Skin epidermis (tissue), 12 donors: ENCODE measurements around the gene HBB.
"Not testable (repeated sequence)": the region's sequence is repeated elsewhere in the genome, so short reads cannot be mapped to it uniquely, and the experiment has no call there.

Source experiments
- H3K27ac ChIP-seq, 21 experiments: fragments of 200-600 bp; sonication (generic) in 11 of 21; one replicate each; pipeline ENCODE4 v1.5.0; 2020; ENCODE audit warnings: mild to moderate bottlenecking in 3 of 21, inconsistent platforms in 2 of 21, moderate library complexity in 2 of 21
- H3K4me3 ChIP-seq, 7 experiments: fragments of 200-600 bp; sonication (generic) in 2 of 7; one replicate each; pipeline ENCODE4 v1.5.0; 2020; ENCODE audit warnings: inconsistent platforms in 2 of 7, mild to moderate bottlenecking in 2 of 7, moderate library complexity in 1 of 7

The HBB gene

DNA sequence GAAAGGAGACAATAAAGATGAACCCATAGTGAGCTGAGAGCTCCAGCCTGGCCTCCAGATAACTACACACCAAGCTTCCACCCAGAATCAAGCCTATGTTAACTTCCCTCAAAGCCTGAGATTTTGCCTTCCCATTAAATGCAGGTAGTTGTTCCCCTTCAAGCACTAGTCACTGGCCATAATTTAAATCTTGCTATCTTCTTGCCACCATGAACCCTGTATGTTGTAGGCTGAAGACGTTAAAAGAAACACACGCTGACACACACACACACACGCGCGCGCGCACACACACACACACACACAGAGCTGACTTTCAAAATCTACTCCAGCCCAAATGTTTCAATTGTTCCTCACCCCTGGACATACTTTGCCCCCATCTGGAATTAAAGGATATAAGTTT, 21.6 kb upstream of the HBB start:
- not testable (repeated sequence) for H3K27ac ChIP-seq, H3K4me3 ChIP-seq

- H3K4me3 ChIP-seq, result no peak overlapping the region
Observed at GRCh38 chr11:5247472-5248192, 20.8 kb upstream of the HBB start.

DNA sequence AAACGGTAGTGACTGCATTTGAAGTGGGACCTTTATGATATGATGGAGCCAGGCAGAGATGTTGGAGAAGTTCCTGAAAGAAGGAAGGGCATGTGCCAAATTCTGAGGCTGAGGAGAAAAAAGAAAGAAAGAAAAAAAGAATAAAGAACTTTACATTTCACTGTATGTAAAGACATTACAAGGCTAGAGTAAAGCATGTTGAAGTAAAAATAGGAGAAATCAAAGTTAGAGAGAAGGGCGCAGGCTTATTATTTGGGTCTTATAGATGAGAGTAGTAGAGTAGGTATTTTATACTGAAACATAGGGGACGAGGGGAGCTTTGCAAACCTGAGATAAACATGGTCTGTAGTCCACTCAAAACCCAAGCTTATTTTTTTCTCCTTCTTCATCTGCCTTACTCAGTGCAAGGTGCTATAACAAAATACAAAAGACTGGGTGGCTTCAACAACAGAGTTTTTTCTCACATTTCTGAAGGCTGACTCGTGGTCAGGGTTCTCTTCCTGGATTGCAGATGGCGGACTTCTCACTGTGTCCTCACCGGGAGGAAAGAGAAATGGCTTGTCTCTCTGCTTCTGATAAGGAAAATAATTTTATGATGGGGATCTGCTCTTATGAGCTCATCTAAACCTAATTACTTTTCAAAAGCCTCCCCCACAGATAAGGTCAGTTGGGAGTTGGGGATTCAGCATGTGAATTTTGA, 20.1 kb upstream of the HBB start:
- Histone ChIP-seq H3K27ac (no peak overlapping the region), H3K4me3 (no peak overlapping the region)

More at GRCh38 chr11:5247472-5248192, 20.8 kb upstream of the HBB start:
- H3K27ac ChIP-seq, result no peak overlapping the region

- Histone ChIP-seq H3K27ac (no peak overlapping the region), H3K4me3 (no peak overlapping the region)
Observed at GRCh38 chr11:5245155-5245554, 18.3 kb upstream of the HBB start.

DNA sequence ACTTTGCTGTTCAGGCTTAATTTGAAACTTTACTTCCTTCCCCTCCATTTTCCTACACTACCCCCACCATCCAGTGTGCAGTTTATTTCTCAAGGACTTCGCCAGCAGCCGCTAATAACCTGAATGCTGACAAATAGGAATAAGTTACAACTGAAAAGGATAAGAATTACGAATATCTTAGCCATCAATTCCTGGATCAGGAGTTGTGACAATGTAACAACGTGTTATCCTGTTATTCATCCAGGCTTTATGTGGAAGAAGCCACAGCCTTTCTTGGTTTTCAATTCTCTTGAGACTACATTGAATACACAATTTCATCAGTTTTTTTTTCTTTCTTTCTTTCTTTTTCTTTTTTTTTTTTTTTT, 16.9 kb upstream of the HBB start:
- no peak overlapping the region for H3K4me3 ChIP-seq

GRCh38 chr11:5242933-5243815, 16.3 kb upstream of the HBB start:
- Histone ChIP-seq H3K27ac (no peak overlapping the region), H3K4me3 (no peak overlapping the region)

More for the DNA sequence above, 16.9 kb upstream of the HBB start:
- H3K27ac ChIP-seq, result no peak overlapping the region

- no peak overlapping the region for H3K27ac ChIP-seq
- no peak overlapping the region for H3K4me3 ChIP-seq
Observed at GRCh38 chr11:5242208-5242607, 15.3 kb upstream of the HBB start.

DNA sequence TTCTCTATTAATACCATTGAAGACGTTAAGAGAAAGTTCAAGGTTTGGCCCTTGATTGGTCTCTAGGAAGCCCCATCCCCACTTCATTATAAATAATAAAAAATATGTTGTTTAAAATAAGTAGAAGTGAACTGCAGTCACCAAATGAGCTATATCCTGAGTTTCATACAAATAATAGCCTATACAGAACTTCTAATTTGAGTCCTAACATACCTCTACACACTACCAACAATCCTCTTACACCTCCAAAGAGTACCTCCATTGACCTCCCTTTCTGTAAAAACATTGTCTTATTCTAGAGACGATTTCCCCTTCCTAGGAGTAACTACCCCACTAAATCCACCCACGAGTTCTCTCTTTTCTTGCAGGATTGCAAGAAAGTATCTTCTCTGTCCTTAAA, 14.6 kb upstream of the HBB start:
- H3K27ac ChIP-seq, result no peak overlapping the region
- H3K4me3 ChIP-seq, result no peak overlapping the region

DNA sequence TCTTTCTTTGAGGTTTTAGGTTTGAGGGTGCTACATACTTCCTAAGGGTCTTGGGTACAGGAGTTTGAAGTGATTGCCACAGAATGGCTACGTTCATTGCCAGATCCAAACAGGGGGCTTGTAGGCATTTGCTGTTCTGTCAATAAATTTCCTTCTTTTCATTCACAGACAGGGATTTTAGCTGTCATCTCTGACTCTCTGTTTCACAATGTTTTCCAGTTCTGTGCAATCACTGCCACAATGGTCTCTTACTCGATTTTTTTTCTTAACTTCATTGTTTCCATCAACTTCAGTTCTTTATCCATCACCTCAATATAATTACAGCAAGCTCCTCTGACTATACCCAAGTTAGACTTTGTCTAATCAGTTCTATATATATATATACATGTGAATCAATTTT, 13.6 kb upstream of the HBB start:
- Histone ChIP-seq H3K27ac (no peak overlapping the region), H3K4me3 (no peak overlapping the region)

GRCh38 chr11:5240056-5240455, 13.2 kb upstream of the HBB start:
- Histone ChIP-seq H3K27ac (no peak overlapping the region), H3K4me3 (no peak overlapping the region)

- H3K4me3 ChIP-seq, result no peak overlapping the region
- no peak overlapping the region for H3K27ac ChIP-seq
Observed at GRCh38 chr11:5239046-5239445, 12.2 kb upstream of the HBB start.

DNA sequence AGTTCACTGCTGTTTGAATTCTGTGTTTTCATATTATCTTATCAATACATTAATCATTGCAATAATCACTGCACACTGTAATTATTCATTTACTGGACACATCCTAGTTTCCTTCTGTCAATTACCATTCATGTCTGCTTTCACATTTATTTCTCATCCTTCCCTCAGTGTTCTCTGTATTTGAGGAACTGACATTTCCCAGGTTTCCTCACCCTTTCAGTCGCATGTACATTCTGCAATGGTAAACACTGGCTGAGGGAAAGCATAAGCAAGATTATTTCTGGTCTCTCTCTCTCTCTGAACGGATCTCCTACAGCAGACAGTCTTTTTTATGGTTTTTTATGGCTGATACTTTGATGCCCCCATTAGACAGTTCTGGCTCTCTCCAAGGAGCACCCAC, 11.6 kb upstream of the HBB start:
- H3K4me3 ChIP-seq, result no peak overlapping the region
- H3K27ac ChIP-seq, result no peak overlapping the region

DNA sequence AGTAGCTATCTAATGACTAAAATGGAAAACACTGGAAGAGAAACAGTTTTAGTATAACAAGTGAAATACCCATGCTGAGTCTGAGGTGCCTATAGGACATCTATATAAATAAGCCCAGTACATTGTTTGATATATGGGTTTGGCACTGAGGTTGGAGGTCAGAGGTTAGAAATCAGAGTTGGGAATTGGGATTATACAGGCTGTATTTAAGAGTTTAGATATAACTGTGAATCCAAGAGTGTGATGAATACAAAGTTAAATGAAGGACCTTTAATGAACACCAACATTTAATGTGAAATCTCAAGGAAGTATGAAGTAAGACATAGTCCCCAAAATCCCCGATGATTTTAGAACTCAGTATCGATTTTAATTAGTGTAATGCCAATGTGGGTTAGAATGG, 10.5 kb upstream of the HBB start:
- Histone ChIP-seq H3K27ac (no peak overlapping the region), H3K4me3 (no peak overlapping the region)

GRCh38 chr11:5235364-5236095, 8.7 kb upstream of the HBB start:
- Histone ChIP-seq H3K4me3 (no peak overlapping the region), H3K27ac (no peak overlapping the region)

DNA sequence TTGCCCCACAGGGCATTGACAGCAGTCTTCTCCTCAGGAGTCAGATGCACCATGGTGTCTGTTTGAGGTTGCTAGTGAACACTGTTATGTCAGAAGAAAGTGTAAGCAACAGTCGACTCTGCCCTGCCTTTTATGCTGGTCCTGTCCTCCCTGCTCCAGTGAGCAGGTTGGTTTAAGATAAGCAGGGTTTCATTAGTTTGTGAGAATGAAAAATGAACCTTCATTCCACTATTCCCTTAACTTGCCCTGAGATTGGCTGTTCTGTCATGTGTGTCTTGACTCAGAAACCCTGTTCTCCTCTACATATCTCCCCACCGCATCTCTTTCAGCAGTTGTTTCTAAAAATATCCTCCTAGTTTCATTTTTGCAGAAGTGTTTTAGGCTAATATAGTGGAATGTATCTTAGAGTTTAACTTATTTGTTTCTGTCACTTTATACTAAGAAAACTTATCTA, 7.5 kb upstream of the HBB start, which contains the start of gene HBD:
HBD (minus strand) TSS at position 103 of the 454 bp plus-strand sequence; CDS start at position 53, 50 bp downstream.
- no peak within 1 kb of the TSS for H3K4me3 ChIP-seq

GRCh38 chr11:5233307-5233706, 6.4 kb upstream of the HBB start:
- Histone ChIP-seq H3K4me3 (no peak overlapping the region), H3K27ac (no peak overlapping the region)

More for the DNA sequence above, 7.5 kb upstream of the HBB start, which contains the start of gene HBD:
- H3K27ac ChIP-seq, result no peak within 1 kb of the TSS

DNA sequence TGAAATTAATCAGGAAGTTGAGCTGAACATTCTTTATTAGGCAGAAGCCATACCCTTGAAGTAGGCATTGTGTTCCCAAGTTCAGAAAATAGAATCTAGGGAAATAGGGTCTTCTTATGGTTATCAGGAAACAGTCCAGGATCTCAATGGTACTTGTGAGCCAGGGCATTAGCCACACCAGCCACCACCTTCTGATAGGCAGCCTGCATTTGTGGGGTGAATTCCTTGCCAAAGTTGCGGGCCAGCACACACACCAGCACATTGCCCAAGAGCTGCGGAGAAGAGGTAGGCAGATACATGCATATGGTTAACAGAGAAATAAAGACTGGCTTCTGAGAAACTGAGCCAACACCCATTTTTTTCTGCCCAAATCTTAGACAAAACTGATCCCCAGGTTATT, 6.0 kb upstream of the HBB start:
- H3K27ac ChIP-seq, result no peak overlapping the region
- H3K4me3 ChIP-seq, result no peak overlapping the region

DNA sequence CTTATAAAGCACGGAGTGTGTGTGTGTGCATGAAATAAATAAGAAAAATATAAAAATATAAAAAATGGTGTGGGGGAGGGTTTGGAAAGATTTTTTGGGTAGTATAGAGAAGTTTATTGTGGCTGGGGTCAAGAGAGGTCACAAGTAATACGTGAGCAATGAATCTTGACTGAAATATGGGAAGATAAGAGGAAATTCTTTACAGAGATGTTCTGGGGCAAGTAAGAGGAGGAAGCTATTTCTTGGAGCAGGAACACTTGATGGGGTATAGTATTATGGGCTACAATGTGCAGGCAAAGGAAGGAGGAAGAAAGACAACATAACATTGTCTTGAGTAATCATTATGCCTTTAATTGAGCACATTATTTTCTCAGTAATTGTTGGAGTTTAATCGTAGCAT, 5.3 kb upstream of the HBB start:
- Histone ChIP-seq H3K4me3 (no peak overlapping the region), H3K27ac (no peak overlapping the region)

GRCh38 chr11:5231111-5231510, 4.2 kb upstream of the HBB start:
- no peak overlapping the region for H3K27ac ChIP-seq
- H3K4me3 ChIP-seq, result no peak overlapping the region

GRCh38 chr11:5230266-5230665, 3.4 kb upstream of the HBB start:
- Histone ChIP-seq H3K27ac (no peak overlapping the region), H3K4me3 (no peak overlapping the region)
